Smooth muscle cell (in vitro differentiated cells): ENCODE measurements around the gene PRKG1. TPM values are rescaled to one million over a fixed set of nuclear protein-coding genes. Genes with fewer than 3 reads are reported as not detected.

Experiments used
- DNase-seq: peaks from one replicate; lab custom pipeline; 2025; ENCODE audit not compliant: unreplicated experiment; lab: John Stamatoyannopoulos, UW
- H2AFZ ChIP-seq: fragments of 200-600 bp; sonication (generic); 2 replicates; pipeline ENCODE4 v1.6.0; 2016; ENCODE audit warnings: antibody characterized with exemption, low read depth, mild to moderate bottlenecking
- H3F3A ChIP-seq: fragments of 200-600 bp; sonication (generic); 2 replicates; pipeline ENCODE4 v1.6.0; 2017; ENCODE audit warnings: antibody characterized with exemption, low read depth
- H3K27ac ChIP-seq: fragments of 200-600 bp; sonication (generic); 2 replicates; pipeline ENCODE4 v1.5.1; 2016; ENCODE audit warnings: low read depth, mild to moderate bottlenecking
- H3K27me3 ChIP-seq: fragments of 200-600 bp; sonication (generic); 2 replicates; pipeline ENCODE4 v1.6.1; 2016; ENCODE audit warnings: low read depth, mild to moderate bottlenecking
- H3K36me3 ChIP-seq: fragments of 200-600 bp; sonication (generic); 2 replicates; pipeline ENCODE4 v1.5.1; 2016; ENCODE audit warnings: low read depth
- H3K4me1 ChIP-seq: fragments of 200-600 bp; sonication (generic); 2 replicates; pipeline ENCODE4 v1.5.1; 2016; ENCODE audit warnings: low read depth
- H3K4me2 ChIP-seq: fragments of 200-600 bp; sonication (generic); 2 replicates; pipeline ENCODE4 v1.6.0; 2016; ENCODE audit warnings: mild to moderate bottlenecking
- H3K4me3 ChIP-seq: fragments of 200-600 bp; sonication (generic); 2 replicates; pipeline ENCODE4 v1.5.1; 2016; ENCODE audit warnings: mild to moderate bottlenecking
- H3K79me2 ChIP-seq: fragments of 200-600 bp; sonication (generic); 2 replicates; pipeline ENCODE4 v1.6.0; 2016; ENCODE audit warnings: low read depth, mild to moderate bottlenecking
- H3K9ac ChIP-seq: fragments of 200-600 bp; sonication (generic); 2 replicates; pipeline ENCODE4 v1.6.0; 2016; ENCODE audit warnings: low read depth
- H3K9me3 ChIP-seq: fragments of 200-600 bp; sonication (generic); replicated peaks from 2 replicates; pipeline ENCODE4 v1.5.1; 2016; ENCODE audit warnings: low read depth
- H4K20me1 ChIP-seq: fragments of 200-600 bp; sonication (generic); 2 replicates; pipeline ENCODE4 v1.6.0; 2016; ENCODE audit warnings: low read depth
- CTCF ChIP-seq: fragments of 200-600 bp; sonication (generic); IDR thresholded peaks from 2 replicates; pipeline ENCODE4 v1.5.1; 2017; ENCODE audit warnings: borderline replicate concordance, mild to moderate bottlenecking, antibody characterized with exemption; ENCODE audit not compliant: insufficient read depth, poor library complexity, severe bottlenecking
- WGBS: methylation state at CpG from one replicate; pipeline ENCODE4 v1.1.7; 2016; ENCODE audit warnings: low lambda C conversion rate; 5-methylcytosine and 5-hydroxymethylcytosine counted together
- polyA plus RNA-seq: library from polyadenylated mRNA; unstranded; fragments of >200 nt; fragmentation: Nextera tagmentation; extraction: Ambion mirVana; gene quantifications from 2 replicates; pipeline ENCODE4 v1.2.1, GENCODE V29; 2016
- total RNA-seq: library from RNA; depleted of rRNA; stranded (reverse); fragments of >200 nt; gene quantifications from 2 replicates; pipeline ENCODE4 v1.2.3, GENCODE V29; 2014

PRKG1 gene
- total and polyA plus RNA-seq, 2 experiments from 2014 or later: 7.2 to 13.4 TPM

- H3K79me2 ChIP-seq: no peaks in the 10 kb centered on the region
Observed at GRCh38 chr10:51542853-51543252, 468.6 kb downstream of the PRKG1 start.

DNA sequence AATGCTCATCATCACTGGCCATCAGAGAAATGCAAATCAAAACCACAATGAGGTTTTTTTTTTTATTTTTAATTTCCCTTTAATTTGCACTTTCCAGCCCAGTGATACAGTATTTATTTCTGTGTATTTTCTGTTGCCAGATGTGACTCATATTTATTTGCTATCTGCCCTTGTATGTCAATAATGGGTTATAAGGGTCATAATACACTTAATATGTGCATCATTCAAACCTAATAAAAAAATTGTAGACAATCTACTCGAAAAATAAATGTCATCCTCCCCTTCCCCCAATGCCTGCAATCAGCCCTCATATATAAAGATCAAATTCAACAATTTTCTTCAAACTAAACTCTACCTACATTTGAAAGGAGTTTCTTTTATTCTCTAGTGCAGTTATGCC is 470.6 kb downstream of the PRKG1 start:
- WGBS: 71% methylated on average over 1 of the region's 1 CpG
- H3K4me2 ChIP-seq: no peak overlapping the region
- H3K27ac ChIP-seq: no peak overlapping the region
- H3F3A ChIP-seq: no peaks in the 10 kb centered on the region
- H4K20me1 ChIP-seq: no peaks in the 10 kb centered on the region
- no peaks in the 10 kb centered on the region for H3K27me3 ChIP-seq
- no peak overlapping the region for H3K4me3 ChIP-seq
- H3K9me3 ChIP-seq: no peaks in the 10 kb centered on the region
- H3K9ac ChIP-seq: no peak overlapping the region
- DNase-seq: no peak
- H2AFZ ChIP-seq: no peak overlapping the region
- TF ChIP-seq CTCF: no peak
- no peaks in the 10 kb centered on the region for H3K4me1 ChIP-seq
- H3K79me2 ChIP-seq: no peaks in the 10 kb centered on the region
- no peaks in the 10 kb centered on the region for H3K36me3 ChIP-seq

More at GRCh38 chr10:51542853-51543252, 468.6 kb downstream of the PRKG1 start:
- H3K4me3 ChIP-seq: no peak overlapping the region
- H3K27ac ChIP-seq: no peak overlapping the region
- no peaks in the 10 kb centered on the region for H3K4me1 ChIP-seq
- H4K20me1 ChIP-seq: no peaks in the 10 kb centered on the region
- 83% methylated on average over 5 of the region's 5 CpGs for WGBS
- H3K9ac ChIP-seq: no peak overlapping the region
- no peaks in the 10 kb centered on the region for H3K36me3 ChIP-seq
- H3K27me3 ChIP-seq: no peaks in the 10 kb centered on the region
- H3K9me3 ChIP-seq: no peaks in the 10 kb centered on the region
- H3K4me2 ChIP-seq: no peak overlapping the region
- H3F3A ChIP-seq: no peaks in the 10 kb centered on the region
- DNase-seq: no peak
- no peak for TF ChIP-seq CTCF
- no peak overlapping the region for H2AFZ ChIP-seq

- peaks cover 5% of the 10 kb centered on the region for H4K20me1 ChIP-seq
- no peak for TF ChIP-seq CTCF
- no peaks in the 10 kb centered on the region for H3F3A ChIP-seq
- H3K9me3 ChIP-seq: no peaks in the 10 kb centered on the region
- H3K27me3 ChIP-seq: no peaks in the 10 kb centered on the region
- no peak overlapping the region for H3K4me2 ChIP-seq
- H3K4me3 ChIP-seq: no peak overlapping the region
- no peak overlapping the region for H3K27ac ChIP-seq
- 45% methylated on average over 2 of the region's 2 CpGs for WGBS
- H3K36me3 ChIP-seq: no peaks in the 10 kb centered on the region
- H2AFZ ChIP-seq: no peak overlapping the region
- H3K4me1 ChIP-seq: no peaks in the 10 kb centered on the region
- H3K9ac ChIP-seq: no peak overlapping the region
- DNase-seq: no peak
- H3K79me2 ChIP-seq: no peaks in the 10 kb centered on the region
Observed at GRCh38 chr10:51547941-51548340, 473.7 kb downstream of the PRKG1 start.

DNA sequence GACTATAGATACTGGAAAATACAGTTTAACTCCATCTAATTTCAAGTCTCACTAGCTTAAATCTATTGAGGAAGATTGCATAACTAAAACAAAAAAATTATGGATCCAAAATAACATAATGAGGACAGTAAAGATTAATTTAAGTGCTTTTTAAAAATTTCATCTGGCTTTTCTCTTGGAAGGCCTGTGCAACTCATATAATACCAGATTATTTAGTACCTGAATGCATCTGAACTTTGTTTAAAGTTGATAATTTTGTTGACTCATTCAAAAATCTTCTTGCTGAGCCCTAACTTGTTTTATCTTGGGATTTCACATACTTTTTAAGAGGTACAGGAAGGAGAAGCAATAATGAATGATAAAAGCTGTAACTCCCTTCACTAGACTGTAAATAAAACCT is 478.6 kb downstream of the PRKG1 start:
- H2AFZ ChIP-seq: no peak overlapping the region
- H3K4me2 ChIP-seq: no peak overlapping the region
- no peak overlapping the region for H3K9ac ChIP-seq
- no peaks in the 10 kb centered on the region for H3K27me3 ChIP-seq
- no peaks in the 10 kb centered on the region for H3K79me2 ChIP-seq
- DNase-seq: no peak
- H3K36me3 ChIP-seq: no peaks in the 10 kb centered on the region
- no peaks in the 10 kb centered on the region for H3K4me1 ChIP-seq
- no peaks in the 10 kb centered on the region for H3F3A ChIP-seq
- peaks cover 5% of the 10 kb centered on the region for H4K20me1 ChIP-seq
- H3K4me3 ChIP-seq: no peak overlapping the region
- TF ChIP-seq CTCF: no peak
- H3K27ac ChIP-seq: no peak overlapping the region
- H3K9me3 ChIP-seq: no peaks in the 10 kb centered on the region
